HepG2 (cell line): ENCODE data around the gene GGA2. TPM values are rescaled to one million over a fixed set of nuclear protein-coding genes. Genes with fewer than 3 reads are reported as not detected.
A peak's percentile ranks its signal among the peaks of the same experiment; 100 is the strongest.

Experiments used
- ATAC-seq: fragments of 200-7000 bp; cut with Tn5 transposase; 3 replicates; pipeline ENCODE4 v1.9.1; 2020; ENCODE audit warnings: mild to moderate bottlenecking, moderate library complexity
- BruUV-seq: library from RNA; stranded (reverse); fragments of 400-500 nt; replicated peaks from 2 replicates; lab custom pipeline; 2021; lab: Mats Ljungman, UMichigan
- CTCF ChIA-PET: fragments of 300-600 bp; formaldehyde crosslinking; extraction: SDS; loops from one replicate; lab custom pipeline; 2021; ENCODE audit warnings: low total read pairs, inconsistent platforms, low intra/inter-chr PET ratio; lab: Yijun Ruan, JAX
- POLR2A ChIA-PET: fragments of 350-600 bp; sonication (Branson Sonifier 250); formaldehyde crosslinking; loops from one replicate; lab custom pipeline; 2020; ENCODE audit warnings: antibody characterized with exemption, inconsistent platforms; lab: Yijun Ruan, JAX
- DNase-seq: peaks from one replicate; pipeline ENCODE4 v3.0.0-alpha.2; 2015; ENCODE audit warnings: low spot score
- FAIRE-seq: peaks from 3 replicates; lab custom pipeline; 2011; peaks lifted over from hg19 to GRCh38; lab: Jason Lieb, UNC
- H2AFZ ChIP-seq: one replicate; pipeline ENCODE4 v1.6.1; 2011; ENCODE audit warnings: low read length, inconsistent platforms
- H3K27ac ChIP-seq: fragments of 300-600 bp; 3 replicates; pipeline ENCODE4 v1.8.0; 2011; ENCODE audit warnings: mixed run types, mild to moderate bottlenecking, mixed read lengths, low read length, inconsistent platforms; ENCODE audit not compliant: insufficient read depth; ENCODE audit errors: extremely low read length
- H3K27me3 ChIP-seq, 2 experiments: fragments of 200-600 bp in 1 of 2; 2 replicates in 1 of 2; 3 replicates in 1 of 2; pipeline versions ENCODE4 v1.6.0 to v1.8.0; 2011; ENCODE audit warnings: low read length in 2 of 2, mild to moderate bottlenecking in 2 of 2, moderate library complexity in 2 of 2, inconsistent platforms in 1 of 2; ENCODE audit not compliant: insufficient read depth in 2 of 2, control insufficient read depth in 1 of 2
- H3K36me3 ChIP-seq, 2 experiments: fragments of 200-600 bp in 1 of 2; replicated peaks in 1 of 2; 2 replicates in 1 of 2; 3 replicates in 1 of 2; pipeline versions ENCODE4 v1.5.1 to v1.8.0; 2011; ENCODE audit warnings: low read length in 2 of 2, inconsistent platforms in 1 of 2; ENCODE audit not compliant: insufficient read depth in 2 of 2, control insufficient read depth in 1 of 2
- H3K4me1 ChIP-seq: 2 replicates; pipeline ENCODE4 v1.5.1; 2012; ENCODE audit warnings: low read length, inconsistent platforms; ENCODE audit not compliant: insufficient read depth
- H3K4me2 ChIP-seq: 2 replicates; pipeline ENCODE4 v1.6.0; 2011; ENCODE audit warnings: low read depth, low read length, inconsistent platforms
- H3K4me3 ChIP-seq, 3 experiments: fragments of 200-600 bp in 1 of 3; sonication (generic), shearing (Covaris generic) in 1 of 3; replicated peaks in 1 of 3; 2 replicates each; pipeline ENCODE4 v1.5.1; 2011 to 2016; ENCODE audit warnings: low read length in 3 of 3, inconsistent platforms in 2 of 3, low read depth in 2 of 3, mild to moderate bottlenecking in 2 of 3, control low read depth in 1 of 3, mixed read lengths in 1 of 3; ENCODE audit not compliant: insufficient read depth in 1 of 3
- H3K79me2 ChIP-seq: one replicate; pipeline ENCODE4 v1.6.1; 2011; ENCODE audit warnings: low read length, inconsistent platforms; ENCODE audit not compliant: insufficient read depth
- H3K9ac ChIP-seq: 2 replicates; pipeline ENCODE4 v1.6.0; 2011; ENCODE audit warnings: mild to moderate bottlenecking, low read depth, low read length, inconsistent platforms; ENCODE audit not compliant: insufficient read depth
- H3K9me3 ChIP-seq: 2 replicates; pipeline ENCODE4 v1.5.1; 2012; ENCODE audit warnings: mild to moderate bottlenecking, low read length
- H4K20me1 ChIP-seq: 2 replicates; pipeline ENCODE4 v1.6.0; 2011; ENCODE audit warnings: inconsistent platforms, mild to moderate bottlenecking, low read length, moderate library complexity; ENCODE audit not compliant: insufficient read depth
- ATF7-NPFF ChIP-seq: sonication (generic); formaldehyde crosslinking; IDR thresholded peaks from 2 replicates; pipeline ENCODE4 v1.8.1; 2023; ENCODE audit warnings: mild to moderate bottlenecking, low read depth, missing genetic modification reagents, moderate library complexity
- BCLAF1 ChIP-seq: fragments of 450-650 bp; IDR thresholded peaks from 2 replicates; pipeline ENCODE4 v1.6.1; 2017; ENCODE audit warnings: mild to moderate bottlenecking
- CHCHD3 ChIP-seq: sonication (generic); formaldehyde crosslinking; IDR thresholded peaks from 2 replicates; pipeline ENCODE4 v1.8.0; 2022; ENCODE audit warnings: mild to moderate bottlenecking, missing genetic modification reagents, moderate library complexity
- FOXK1 ChIP-seq: sonication (generic); formaldehyde crosslinking; IDR thresholded peaks from 2 replicates; pipeline ENCODE4 v1.4.0; 2020; ENCODE audit warnings: low read depth, missing genetic modification reagents, borderline replicate concordance
- FOXP1 ChIP-seq, 2 experiments: fragments of 450-650 bp in 1 of 2; IDR thresholded peaks; 2 replicates each; pipeline ENCODE4 v1.6.1; 2017 to 2018; ENCODE audit warnings: antibody characterized with exemption in 1 of 2
- HMG20A ChIP-seq: IDR thresholded peaks from 2 replicates; pipeline ENCODE4 v1.6.1; 2016; ENCODE audit warnings: borderline replicate concordance
- HOXD1 ChIP-seq: sonication (generic); formaldehyde crosslinking; IDR thresholded peaks from 2 replicates; pipeline ENCODE4 v1.5.0; 2020; ENCODE audit warnings: missing genetic modification reagents
- KDM3A ChIP-seq: IDR thresholded peaks from 2 replicates; pipeline ENCODE4 v1.6.1; 2018; ENCODE audit warnings: low read depth, missing compliant biosample characterization
- MED13 ChIP-seq: sonication (generic); formaldehyde crosslinking; IDR thresholded peaks from 2 replicates; pipeline ENCODE4 v1.5.0; 2020; ENCODE audit warnings: missing genetic modification reagents
- RARA ChIP-seq: IDR thresholded peaks from 2 replicates; pipeline ENCODE4 v1.6.1; 2016; ENCODE audit warnings: missing genetic modification reagents, missing compliant biosample characterization
- SIX4 ChIP-seq: sonication (generic); formaldehyde crosslinking; IDR thresholded peaks from 2 replicates; pipeline ENCODE4 v1.4.0; 2020; ENCODE audit warnings: missing genetic modification reagents
- SP4 ChIP-seq: sonication (generic); formaldehyde crosslinking; IDR thresholded peaks from 2 replicates; pipeline ENCODE4 v1.8.1; 2023; ENCODE audit warnings: mild to moderate bottlenecking, missing genetic modification reagents
- SRSF4 ChIP-seq: fragments of 200-400 bp; formaldehyde crosslinking; IDR thresholded peaks from one replicate; pipeline ENCODE4 v1.6.1; 2018; ENCODE audit warnings: mild to moderate bottlenecking, low read depth, low read length, moderate library complexity; ENCODE audit not compliant: poor library complexity, severe bottlenecking
- SRSF9 ChIP-seq: fragments of 200-400 bp; formaldehyde crosslinking; IDR thresholded peaks from 2 replicates; pipeline ENCODE4 v1.6.1; 2018; ENCODE audit warnings: borderline replicate concordance, mild to moderate bottlenecking, low read depth, low read length; ENCODE audit not compliant: insufficient read depth, poor library complexity, severe bottlenecking
- ZFP36 ChIP-seq: fragments of 150-350 bp; IDR thresholded peaks from 2 replicates; pipeline ENCODE4 v1.6.1; 2018; ENCODE audit warnings: borderline replicate concordance, low read length, low read depth; ENCODE audit not compliant: partially characterized antibody
- ZNF432 ChIP-seq: sonication (generic); formaldehyde crosslinking; IDR thresholded peaks from 2 replicates; pipeline ENCODE4 v1.5.0; 2020; ENCODE audit warnings: missing genetic modification reagents, mild to moderate bottlenecking, borderline replicate concordance
- ZNF775 ChIP-seq: sonication (generic); formaldehyde crosslinking; IDR thresholded peaks from 2 replicates; pipeline ENCODE4 v1.4.0; 2020; ENCODE audit warnings: missing genetic modification reagents, mild to moderate bottlenecking, moderate library complexity, borderline replicate concordance
- ZNF878 ChIP-seq: sonication (generic); formaldehyde crosslinking; IDR thresholded peaks from 2 replicates; pipeline ENCODE4 v1.8.1; 2023; ENCODE audit warnings: mild to moderate bottlenecking, missing genetic modification reagents, moderate library complexity
- WGBS: methylation state at CpG from one replicate; pipeline ENCODE4 v1.1.6; 2017; ENCODE audit warnings: low lambda C conversion rate; 5-methylcytosine and 5-hydroxymethylcytosine counted together
- in situ Hi-C: cut with HindIII; loops from 2 replicates; pipeline ENCODE4 v1.10.0; 2017; ENCODE audit warnings: low pct_unique_long_range_greater_than_20kb; ENCODE audit not compliant: extremely low pct_ligation_motif_present
- intact Hi-C: fragments of 100-400 bp; cut with micrococcal nuclease; formaldehyde crosslinking; loops from one replicate; pipeline ENCODE4 v1.10.0; 2022; ENCODE audit not compliant: unreplicated experiment
- polyA plus RNA-seq, 8 experiments: library from polyadenylated mRNA; depleted of rRNA in 3 of 8; stranded (reverse) in 7 of 8; unstranded in 1 of 8; fragments of >200 nt; fragmentation: Illumina TruSeq in 4 of 8; extraction: Trizol in 4 of 8; gene quantifications; 2 replicates each; pipeline versions ENCODE4 v1.2.1 to v1.2.3, GENCODE V29; 2011 to 2016; ENCODE audit warnings: low read depth in 4 of 8, missing spikeins in 1 of 8, mixed read lengths in 1 of 8; ENCODE audit not compliant: insufficient read depth in 1 of 8
- total RNA-seq, 5 experiments: library from RNA; depleted of rRNA; stranded (reverse); fragments of >200 nt; fragmentation: Illumina TruSeq; extraction: Trizol; gene quantifications; 2 replicates each; pipeline ENCODE4 v1.2.3, GENCODE V29; 2016; ENCODE audit warnings: low read depth in 1 of 5
- TF ChIP-seq, protein P1 (sequence below): sonication (generic); formaldehyde crosslinking; IDR thresholded peaks from 2 replicates; pipeline ENCODE4 v1.4.0; 2020; ENCODE audit warnings: missing genetic modification reagents

The GGA2 gene
- total and polyA plus RNA-seq, 2 of the 13 experiments (the other 11 are each of a cell fraction or from before 2014, with no cell fraction given) = 51.5 to 69.8 TPM

GRCh38 chr16:23556881-23557778 lies 46.8 kb upstream of the GGA2 start, which contains the start of the genes EARS2 and UBFD1:
EARS2 (minus strand) TSS chr16:23557350; CDS start chr16:23557343, 7 bp downstream.
UBFD1 (plus strand) TSS chr16:23557727; CDS start chr16:23557743, 16 bp downstream.
- Histone ChIP-seq H2AFZ (peak within 1 kb of the TSS; percentile 7), H3K27me3 (peaks cover 0 to 3% of the 10 kb centered on the region in 2 experiments; a peak in 1 of 5 replicates), H3K79me2 (peaks cover 53% of the 10 kb centered on the region), H3K9ac (peak within 1 kb of the TSS; percentile 96), H3K27ac (peak within 1 kb of the TSS; percentile 86), H3K4me3 (peak within 1 kb of the TSS; percentile 96 to 98 (median 97)), H4K20me1 (peaks cover 14% of the 10 kb centered on the region; the same call in 1 of the 2 replicates), H3K36me3 (peaks cover 16 to 42% of the 10 kb centered on the region in 2 experiments), H3K4me2 (peak within 1 kb of the TSS; percentile 95), H3K4me1 (peaks cover 48% of the 10 kb centered on the region), H3K9me3 (no peaks in the 10 kb centered on the region)
- intact Hi-C loops = loop anchor here (1.0 to 2.0 kb wide), 5 partner anchors 16 to 104 kb away; partner anchors contain the start of genes COG7, DCTN5, GGA2 and NDUFAB1
- POLR2A ChIA-PET = interaction anchor here (0.6 to 4.1 kb wide), 21 partner anchors 8 to 173 kb away, joined by 3 to 96 read pairs (median 7); partner anchors contain the start of genes COG7, DCTN5, GGA2 and NDUFAB1
- CTCF ChIA-PET = interaction anchor here (1.4 to 2.3 kb wide), 3 partner anchors 17 to 53 kb away, joined by 5 to 12 read pairs (median 8); partner anchors contain the start of gene NDUFAB1
- TSS peak; percentile 75 for BruUV-seq
- ATAC-seq (peak; percentile 96), DNase-seq (peak; percentile 100), FAIRE-seq (peak; percentile 75)
- WGBS = under 1% methylated on average over 48 of the region's 65 CpGs
- in situ Hi-C loops = no loop called here
- TF ChIP-seq HOXD1 (CRISPR knock-in tag) (peak; percentile 97), ZNF432 (CRISPR knock-in tag) (no peak), ATF7-NPFF (CRISPR knock-in tag) (peak; percentile 89), MED13 (CRISPR knock-in tag) (peak; percentile 94), ZNF878 (CRISPR knock-in tag) (peak; percentile 67; the same call in 1 of the 2 replicates), ZNF775 (CRISPR knock-in tag) (peak; percentile 93; the same call in 1 of the 2 replicates), SRSF4 (peak; percentile 27), HMG20A (peak; percentile 36; the same call in 1 of the 2 replicates), ZFP36 (peak; percentile 29), FOXP1 (IDR thresholded peaks at IDR 0.05) (no peak), FOXP1 (CRISPR knock-in tag; IDR thresholded peaks at IDR 0.05) (peak; percentile 43; the same call in 1 of the 2 replicates), FOXK1 (CRISPR knock-in tag) (peak; percentile 94), SIX4 (0 out of 2 replicates have a peak, but pooled peaks have one; percentile 39), RARA (CRISPR knock-in tag) (peak; percentile 63; the same call in 1 of the 2 replicates), SP4 (CRISPR knock-in tag) (peak; percentile 96), CHCHD3 (peak; percentile 58; the same call in 1 of the 2 replicates), BCLAF1 (no peak), KDM3A (CRISPR knock-in tag) (peak; percentile 83), SRSF9 (no peak)
- TF ChIP-seq, protein P1, sequence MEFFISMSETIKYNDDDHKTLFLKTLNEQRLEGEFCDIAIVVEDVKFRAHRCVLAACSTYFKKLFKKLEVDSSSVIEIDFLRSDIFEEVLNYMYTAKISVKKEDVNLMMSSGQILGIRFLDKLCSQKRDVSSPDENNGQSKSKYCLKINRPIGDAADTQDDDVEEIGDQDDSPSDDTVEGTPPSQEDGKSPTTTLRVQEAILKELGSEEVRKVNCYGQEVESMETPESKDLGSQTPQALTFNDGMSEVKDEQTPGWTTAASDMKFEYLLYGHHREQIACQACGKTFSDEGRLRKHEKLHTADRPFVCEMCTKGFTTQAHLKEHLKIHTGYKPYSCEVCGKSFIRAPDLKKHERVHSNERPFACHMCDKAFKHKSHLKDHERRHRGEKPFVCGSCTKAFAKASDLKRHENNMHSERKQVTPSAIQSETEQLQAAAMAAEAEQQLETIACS (CRISPR knock-in tag) = peak; percentile 38; the same call in 1 of the 2 replicates
